Hypothalamus (tissue), 51 donors: Measurements from ENCODE around the gene MRPS33.
A peak's percentile ranks its signal among the peaks of the same experiment; 100 is the strongest.
"Not testable (repeated sequence)": the region's sequence is repeated elsewhere in the genome, so short reads cannot be mapped to it uniquely, and the experiment has no call there.

Experiments
- DNase-seq, 51 donors: peaks; one replicate each; lab custom pipeline; 2025; lab: John Stamatoyannopoulos, UW

The MRPS33 gene

GRCh38 chr7:141014524-141015395, at the start of gene MRPS33:
MRPS33 (minus strand) TSS chr7:141014952; CDS start chr7:141010633, 4,319 bp downstream.
- DNase-seq, result peak; percentile 46 to 99 (median 93)

- DNase-seq, result no peak
Measured at GRCh38 chr7:141057788-141058187, 43.0 kb upstream of the MRPS33 start.

- DNase-seq, result no peak
Measured at GRCh38 chr7:141055146-141055545, 40.4 kb upstream of the MRPS33 start.

GRCh38 chr7:141053626-141054025, 38.9 kb upstream of the MRPS33 start:
- peak in 2 of 51 donors; percentile 2 to 4 for DNase-seq

- no peak for DNase-seq
Measured at GRCh38 chr7:141045842-141046620, 31.3 kb upstream of the MRPS33 start.

GRCh38 chr7:141045126-141045841, 30.5 kb upstream of the MRPS33 start:
- no peak for DNase-seq

- no peak for DNase-seq
Measured at GRCh38 chr7:141043616-141044015, 28.9 kb upstream of the MRPS33 start.

- no peak for DNase-seq
Measured at GRCh38 chr7:141042222-141043193, 27.8 kb upstream of the MRPS33 start.

GRCh38 chr7:141039376-141039775, 24.6 kb upstream of the MRPS33 start:
- no peak for DNase-seq

GRCh38 chr7:141038100-141038499, 23.3 kb upstream of the MRPS33 start:
- not testable (repeated sequence) for DNase-seq

- not testable (repeated sequence) for DNase-seq
Measured at GRCh38 chr7:141032539-141033323, 18.0 kb upstream of the MRPS33 start.

- no peak for DNase-seq
Measured at GRCh38 chr7:141028767-141029166, 14.0 kb upstream of the MRPS33 start.

GRCh38 chr7:141027043-141027442, 12.3 kb upstream of the MRPS33 start:
- no peak for DNase-seq

- DNase-seq, result no peak
Measured at GRCh38 chr7:141024668-141025067, 9.9 kb upstream of the MRPS33 start.

- DNase-seq, result no peak
Measured at GRCh38 chr7:141023295-141023694, 8.5 kb upstream of the MRPS33 start.

GRCh38 chr7:141017555-141017954, 2.8 kb upstream of the MRPS33 start:
- DNase-seq, result no peak

- no peak for DNase-seq
Measured at GRCh38 chr7:141016349-141016748, 1.6 kb upstream of the MRPS33 start.

- peak in 1 of 51 donors; percentile 8 for DNase-seq
Measured at GRCh38 chr7:141014125-141014523, 628 bp downstream of the MRPS33 start.

- DNase-seq, result no peak
Measured at GRCh38 chr7:141013345-141013715, 1.4 kb downstream of the MRPS33 start.
